Adrenal gland (tissue), 12 donors: ENCODE data around the gene CA5A. TPM values are rescaled to one million over a fixed set of nuclear protein-coding genes. Genes with fewer than 3 reads are reported as not detected.
"Not testable (repeated sequence)": the region's sequence is repeated elsewhere in the genome, so short reads cannot be mapped to it uniquely, and the experiment has no call there.

Experiments
- DNase-seq, 7 donors: peaks; one replicate each; pipeline ENCODE4 v3.0.0-alpha.2; 2019 to 2020
- H3K27ac ChIP-seq, 5 donors: fragments of 200-600 bp; sonication (generic) in 4 of 5; 1 replicate in 3 of 5; 2 replicates in 2 of 5; pipeline versions ENCODE4 v1.5.1 to v1.8.0; 2016 to 2020; ENCODE audit warnings: mild to moderate bottlenecking in 1 of 5
- H3K27me3 ChIP-seq: fragments of 200-600 bp; 2 replicates; pipeline ENCODE4 v1.8.0; 2021
- H3K36me3 ChIP-seq, 2 donors: fragments of 200-600 bp; replicated peaks in 1 of 2; 1 replicate in 1 of 2; 2 replicates in 1 of 2; pipeline versions ENCODE4 v1.5.1 to v1.8.0; 2018 to 2022
- H3K4me1 ChIP-seq, 2 donors: fragments of 200-600 bp; replicated peaks in 1 of 2; 1 replicate in 1 of 2; 2 replicates in 1 of 2; pipeline versions ENCODE4 v1.5.1 to v1.8.0; 2018 to 2021
- H3K4me3 ChIP-seq, 4 donors: fragments of 200-600 bp; sonication (generic) in 3 of 4; one replicate each; pipeline ENCODE4 v1.5.1; 2016 to 2018
- H3K9me3 ChIP-seq, 3 donors: fragments of 200-600 bp; sonication (generic) in 1 of 3; replicated peaks in 1 of 3; 1 replicate in 2 of 3; 2 replicates in 1 of 3; pipeline versions ENCODE4 v1.5.1 to v1.8.0; 2016 to 2021
- POLR2A ChIP-seq, 2 donors: fragments of 450-650 bp; IDR thresholded peaks; one replicate each; pipeline ENCODE4 v1.6.1; 2017; ENCODE audit warnings: antibody characterized with exemption in 2 of 2, mild to moderate bottlenecking in 2 of 2, moderate library complexity in 1 of 2
- WGBS, 4 donors: extraction: QIAGEN DNeasy Blood & Tissue Kit in 2 of 4; methylation state at CpG; one replicate each; pipeline versions ENCODE4 v1.1.5 to v1.1.7; 2013 to 2017; 5-methylcytosine and 5-hydroxymethylcytosine counted together
- intact Hi-C, 2 donors: fragments of 100-400 bp; cut with DNase I; formaldehyde crosslinking; loops; one replicate each; pipeline versions ENCODE4 v1.14.1 to v1.15.0; 2022 to 2023
- polyA plus RNA-seq, 3 donors: library from polyadenylated mRNA; stranded (reverse); fragments of 200-250 nt in 2 of 3; fragments of 350-450 nt in 1 of 3; fragmentation: Illumina TruSeq in 1 of 3; extraction: RNeasy Lipid Tissue Mini Kit (QIAGEN cat#74804) in 1 of 3; gene quantifications; one replicate each; pipeline ENCODE4 v1.2.3, GENCODE V29; 2013 to 2014
- total RNA-seq, 9 donors: library from RNA; depleted of rRNA in 4 of 9; stranded (reverse); fragments of >200 nt in 4 of 9; fragments of 120-200 nt in 1 of 9; fragmentation: NEBNext Ultra II Directional in 1 of 9; extraction: Animal tissue kit (Norgen Biotek cat#: 25700) in 1 of 9; gene quantifications; one replicate each; pipeline versions ENCODE4 v1.1.0 to v1.2.4, GENCODE V29; 2013 to 2023
- TF ChIP-seq, protein P1 (sequence below), 6 experiments: fragments of 450-650 bp in 4 of 6; fragments of 200-600 bp in 2 of 6; sonication (generic) in 1 of 6; IDR thresholded peaks; 1 replicate in 5 of 6; 2 replicates in 1 of 6; pipeline versions ENCODE4 v1.5.1 to v1.8.0; 2016 to 2021; ENCODE audit warnings: antibody characterized with exemption in 6 of 6, mild to moderate bottlenecking in 2 of 6, moderate library complexity in 1 of 6
- donor health status: healthy with polysubstance abuse.
- donor health status: Bipolar disorder and iron deficiency.
- donor health status: DM: yes; HTN: yes; CAD: no.
- donor health status: DM: no; HTN: no; CAD: no.
- donor health status: DM: no; HTN: no; CAD: no.
- donor health status: DM: yes; HTN: yes; CAD: no.

CA5A gene
- total and polyA plus RNA-seq, 12 donors: 0.17 to 0.56 TPM; not detected in 10

DNA sequence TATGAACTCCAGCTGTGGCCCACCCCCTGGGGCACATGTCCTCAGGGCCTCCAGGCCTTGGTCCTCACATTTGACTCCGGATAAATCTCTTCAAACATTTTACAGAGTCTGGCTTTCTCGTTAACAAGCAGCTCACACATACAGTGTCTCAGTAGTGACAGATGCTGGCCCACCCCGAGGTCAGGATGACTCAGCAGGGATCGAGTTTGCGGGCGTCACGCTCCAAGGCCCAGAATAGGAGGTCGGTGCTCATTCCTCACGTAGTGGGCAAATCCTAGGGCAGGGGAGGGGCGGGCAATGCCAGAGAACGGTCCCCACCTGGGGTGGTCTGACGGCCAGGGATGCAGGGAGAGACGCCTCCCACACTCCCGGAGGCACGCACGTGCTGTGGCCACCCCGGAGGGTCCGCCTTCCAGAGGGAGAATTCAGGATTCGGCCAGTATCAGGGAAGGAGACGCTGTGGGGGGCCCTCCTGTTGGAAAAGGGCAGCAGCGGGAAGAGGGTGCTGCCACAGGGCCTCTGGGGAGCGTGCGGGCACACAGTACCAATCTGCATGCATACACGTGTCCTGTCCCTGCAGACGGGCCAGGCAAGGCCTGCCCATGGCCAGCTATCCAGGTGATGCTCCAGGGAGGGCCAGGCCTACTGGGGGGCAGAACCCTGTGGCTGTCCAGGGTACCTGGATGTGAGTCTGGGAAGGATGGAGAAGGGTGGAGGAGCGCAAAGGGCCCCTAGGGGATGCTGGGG, 75.6 kb downstream of the CA5A start:
- no peak overlapping the region for H3K4me3 ChIP-seq

GRCh38 chr16:87858151-87858993, 78.0 kb downstream of the CA5A start:
- peaks cover 6 to 12% of the 10 kb centered on the region in 2 donors for H3K4me1 ChIP-seq
- H3K36me3 ChIP-seq, H3K27me3 ChIP-seq, H3K9me3 ChIP-seq, intact Hi-C loops, DNase-seq, H3K27ac ChIP-seq, H3K4me3 ChIP-seq: not testable (repeated sequence)
- WGBS, 4 donors: 84 to 93% (median 88%) methylated on average over 19 to 27 of the region's 27 CpGs

More for the DNA sequence above, 75.6 kb downstream of the CA5A start:
- 22 to 69% (median 56%) methylated on average over 11 to 26 of the region's 26 CpGs for WGBS, 4 donors
- Histone ChIP-seq H3K4me1 (no peaks in the 10 kb centered on the region), H3K27ac (peak overlapping the region in 1 of 5 donors; percentile 34), H3K36me3 (no peaks in the 10 kb centered on the region), H3K27me3 (no peaks in the 10 kb centered on the region), H3K9me3 (no peaks in the 10 kb centered on the region)
- TF ChIP-seq, protein P1, sequence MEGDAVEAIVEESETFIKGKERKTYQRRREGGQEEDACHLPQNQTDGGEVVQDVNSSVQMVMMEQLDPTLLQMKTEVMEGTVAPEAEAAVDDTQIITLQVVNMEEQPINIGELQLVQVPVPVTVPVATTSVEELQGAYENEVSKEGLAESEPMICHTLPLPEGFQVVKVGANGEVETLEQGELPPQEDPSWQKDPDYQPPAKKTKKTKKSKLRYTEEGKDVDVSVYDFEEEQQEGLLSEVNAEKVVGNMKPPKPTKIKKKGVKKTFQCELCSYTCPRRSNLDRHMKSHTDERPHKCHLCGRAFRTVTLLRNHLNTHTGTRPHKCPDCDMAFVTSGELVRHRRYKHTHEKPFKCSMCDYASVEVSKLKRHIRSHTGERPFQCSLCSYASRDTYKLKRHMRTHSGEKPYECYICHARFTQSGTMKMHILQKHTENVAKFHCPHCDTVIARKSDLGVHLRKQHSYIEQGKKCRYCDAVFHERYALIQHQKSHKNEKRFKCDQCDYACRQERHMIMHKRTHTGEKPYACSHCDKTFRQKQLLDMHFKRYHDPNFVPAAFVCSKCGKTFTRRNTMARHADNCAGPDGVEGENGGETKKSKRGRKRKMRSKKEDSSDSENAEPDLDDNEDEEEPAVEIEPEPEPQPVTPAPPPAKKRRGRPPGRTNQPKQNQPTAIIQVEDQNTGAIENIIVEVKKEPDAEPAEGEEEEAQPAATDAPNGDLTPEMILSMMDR (IDR thresholded peaks at IDR 0.05): no peak
- no peak for TF ChIP-seq POLR2A (IDR thresholded peaks at IDR 0.05)
- peak; percentile 59 to 82 (median 72) for DNase-seq
- intact Hi-C loops: no loop called here

DNA sequence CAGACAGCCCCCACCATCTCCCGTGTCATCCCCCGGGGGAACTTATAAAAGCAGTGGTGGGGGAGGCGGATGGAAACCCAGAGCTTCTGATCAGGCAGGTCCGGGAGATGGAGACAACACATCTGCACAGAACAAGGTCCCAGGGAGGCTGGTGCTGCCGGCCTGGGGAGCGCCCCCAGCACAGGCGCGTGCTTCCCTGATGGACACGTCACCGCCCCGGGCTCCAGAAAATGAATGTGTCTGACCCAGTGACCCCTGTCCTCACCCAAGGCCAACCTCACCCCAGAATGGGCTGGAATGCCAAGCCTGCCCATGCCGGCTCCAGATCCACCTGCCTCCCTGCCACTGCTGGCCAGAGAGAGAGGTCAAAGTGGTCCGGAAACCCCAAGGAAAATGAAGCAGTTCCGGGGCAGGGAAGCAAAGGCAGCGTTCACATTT, 79.5 kb downstream of the CA5A start:
- no peaks in the 10 kb centered on the region for H3K9me3 ChIP-seq
- no peaks in the 10 kb centered on the region for H3K36me3 ChIP-seq
- peak in 2 of 7 donors; percentile 35 to 37 for DNase-seq
- TF ChIP-seq, protein P1 (IDR thresholded peaks at IDR 0.05): no peak
- TF ChIP-seq POLR2A (IDR thresholded peaks at IDR 0.05): no peak
- WGBS, 4 donors: 48 to 73% (median 64%) methylated on average over 6 to 15 of the region's 15 CpGs
- intact Hi-C loops: no loop called here
- peaks cover 9 to 17% of the 10 kb centered on the region in 2 donors for H3K4me1 ChIP-seq
- H3K27ac ChIP-seq: peak overlapping the region in 2 of 5 donors; percentile 78 to 80
- H3K4me3 ChIP-seq: no peak overlapping the region
- H3K27me3 ChIP-seq: no peaks in the 10 kb centered on the region

- DNase-seq: peak in 6 of 7 donors; percentile 40 to 83 (median 52)
- intact Hi-C loops: no loop called here
- H3K27me3 ChIP-seq: no peaks in the 10 kb centered on the region
- H3K9me3 ChIP-seq: no peaks in the 10 kb centered on the region
- 65 to 88% (median 73%) methylated on average over 8 to 26 of the region's 26 CpGs for WGBS, 4 donors
- H3K27ac ChIP-seq: peak overlapping the region in 2 of 5 donors; percentile 78 to 80
- H3K4me1 ChIP-seq: peaks cover 9 to 17% of the 10 kb centered on the region in 2 donors
- no peak overlapping the region for H3K4me3 ChIP-seq
- no peak for TF ChIP-seq POLR2A (IDR thresholded peaks at IDR 0.05)
- TF ChIP-seq, protein P1 (IDR thresholded peaks at IDR 0.05): no peak
- no peaks in the 10 kb centered on the region for H3K36me3 ChIP-seq
Observed at GRCh38 chr16:87855852-87856715, 80.2 kb downstream of the CA5A start.
